ENCODE results near the gene ZMYND12. TPM values are rescaled to one million over a fixed set of nuclear protein-coding genes. Genes with fewer than 3 reads are reported as not detected.

The ZMYND12 gene
- total and polyA plus RNA-seq, 2 of the 4 experiments (the other 2 are of a cell fraction) = under 0.01 to 0.03 TPM

GRCh38 chr1:42461196-42461595 is 5.4 kb upstream of the ZMYND12 start:
- no peak overlapping the region for H3K4me3 ChIP-seq (ENCODE audit: insufficient read depth, low read depth, low read length)
- H2BK20ac ChIP-seq (ENCODE audit: low read depth, low read length) = no peak overlapping the region
- peaks cover 2% of the 10 kb centered on the region for H3K4me1 ChIP-seq (ENCODE audit: control insufficient read depth, insufficient read depth, low read length)
- H2AK5ac ChIP-seq (ENCODE audit: low read depth, low read length) = no peak overlapping the region
- H3K36me3 ChIP-seq (ENCODE audit: control insufficient read depth, insufficient read depth, low read length) = no peaks in the 10 kb centered on the region
- POLR2A ChIA-PET (ENCODE audit: unreplicated experiment) = no interaction called here
- H3K27me3 ChIP-seq (ENCODE audit: control insufficient read depth, insufficient read depth, low read length) = no peaks in the 10 kb centered on the region; the same call in 1 of the 2 replicates
- H2AFZ ChIP-seq (replicated peaks; ENCODE audit: low read length, poor library complexity) = no peak overlapping the region
- H2BK5ac ChIP-seq (ENCODE audit: low read depth, low read length, poor library complexity, severe bottlenecking) = no peak overlapping the region
- no peak overlapping the region for H3K56ac ChIP-seq (ENCODE audit: extremely low read depth, insufficient read depth, low read length)
- no peak overlapping the region for H3K4me2 ChIP-seq (ENCODE audit: low read depth, low read length)
- no peak overlapping the region for H3K14ac ChIP-seq (replicated peaks; ENCODE audit: low read depth, low read length)
- H3K9me3 ChIP-seq (ENCODE audit: control insufficient read depth, insufficient read depth, low read length) = no peaks in the 10 kb centered on the region
- H4K20me1 ChIP-seq (ENCODE audit: insufficient read depth, low read length) = no peaks in the 10 kb centered on the region
- no peak overlapping the region for H4K8ac ChIP-seq (ENCODE audit: low read depth in 2 of 2, low read length in 2 of 2)
- H2AK9ac ChIP-seq (replicated peaks; ENCODE audit: low read depth, low read length, poor library complexity) = no peak overlapping the region
- ATAC-seq (ENCODE audit: low read depth) (no peak), DNase-seq (no peak)
- no peak overlapping the region for H3K4ac ChIP-seq (ENCODE audit: low read depth, low read length)
- no peak overlapping the region for H3K9ac ChIP-seq (ENCODE audit: low read depth, low read length)
- no peak overlapping the region for H3K27ac ChIP-seq (ENCODE audit: insufficient read depth, low read length)
- no peak overlapping the region for H4K91ac ChIP-seq (ENCODE audit: insufficient read depth, low read depth, low read length)
- CTCF ChIA-PET = interaction anchor here (0.6 kb wide), 1 partner anchor 353 kb away, joined by 4 read pairs; no protein-coding TSS in a partner anchor
- TF ChIP-seq FOS (IDR thresholded peaks at IDR 0.05; ENCODE audit: low read depth, low read length) = no peak
- no peak for TF ChIP-seq NFE2L2 (IDR thresholded peaks at IDR 0.05; ENCODE audit: low read depth, low read length)
- TF ChIP-seq CEBPB (IDR thresholded peaks at IDR 0.05; ENCODE audit: low read depth, low read length) = no peak
- TF ChIP-seq, protein P1, sequence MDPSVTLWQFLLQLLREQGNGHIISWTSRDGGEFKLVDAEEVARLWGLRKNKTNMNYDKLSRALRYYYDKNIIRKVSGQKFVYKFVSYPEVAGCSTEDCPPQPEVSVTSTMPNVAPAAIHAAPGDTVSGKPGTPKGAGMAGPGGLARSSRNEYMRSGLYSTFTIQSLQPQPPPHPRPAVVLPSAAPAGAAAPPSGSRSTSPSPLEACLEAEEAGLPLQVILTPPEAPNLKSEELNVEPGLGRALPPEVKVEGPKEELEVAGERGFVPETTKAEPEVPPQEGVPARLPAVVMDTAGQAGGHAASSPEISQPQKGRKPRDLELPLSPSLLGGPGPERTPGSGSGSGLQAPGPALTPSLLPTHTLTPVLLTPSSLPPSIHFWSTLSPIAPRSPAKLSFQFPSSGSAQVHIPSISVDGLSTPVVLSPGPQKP (IDR thresholded peaks at IDR 0.05; ENCODE audit: borderline replicate concordance, low read depth, low read length) = no peak
- no peak for TF ChIP-seq CTCF (conservative IDR thresholded peaks at IDR 0.05; ENCODE audit: low read depth, low read length)
- TF ChIP-seq MAZ (IDR thresholded peaks at IDR 0.05; ENCODE audit: borderline replicate concordance, low read depth, low read length) = no peak
- TF ChIP-seq BHLHE40 (IDR thresholded peaks at IDR 0.05; ENCODE audit: low read depth, low read length) = no peak
- no peak for TF ChIP-seq USF2 (IDR thresholded peaks at IDR 0.05; ENCODE audit: low read depth, low read length)
- no peak for TF ChIP-seq SMC3 (IDR thresholded peaks at IDR 0.05; ENCODE audit: low read depth, low read length)
- no peak for TF ChIP-seq RAD21 (IDR thresholded peaks at IDR 0.05; ENCODE audit: low read length)
- no peak for TF ChIP-seq POLR2A (IDR thresholded peaks at IDR 0.05; ENCODE audit: low read depth, low read length)
- TF ChIP-seq CHD1 (IDR thresholded peaks at IDR 0.05; ENCODE audit: low read depth, low read length) = no peak
- TF ChIP-seq MAFK (IDR thresholded peaks at IDR 0.05; ENCODE audit: low read depth, low read length) = no peak
- TF ChIP-seq MXI1 (IDR thresholded peaks at IDR 0.05; ENCODE audit: borderline replicate concordance, low read depth, low read length) = no peak
- no peak for TF ChIP-seq RCOR1 (IDR thresholded peaks at IDR 0.05; ENCODE audit: insufficient replicate concordance, low read length)
- no peak for TF ChIP-seq RFX5 (IDR thresholded peaks at IDR 0.05; ENCODE audit: low read depth, low read length)
- no peak overlapping the region for H3K23ac ChIP-seq (ENCODE audit: low read depth, low read length)
- no CpG with 5 or more reads among the region's 2 CpGs for WGBS, 2 experiments (ENCODE audit: extremely low coverage in 2 of 2, insufficient read length in 1 of 2)
- intact Hi-C loops (cut with micrococcal nuclease) (loop anchor here (5.0 kb wide), 1 partner anchor 196 kb away; the partner anchor contains the start of gene PPIH), in situ Hi-C loops (cut with MboI; ENCODE audit: low sequenced_read_pairs) (no loop called here), dilution Hi-C loops (cut with HindIII; ENCODE audit: low sequenced_read_pairs, unreplicated experiment) (no loop called here)
- H3K9me1 ChIP-seq (ENCODE audit: insufficient read depth, low read length) = 0 out of 2 replicates have a peak, but pooled peaks cover 3% of the 10 kb centered on the region
- peaks cover 7 to 9% of the 10 kb centered on the region in 2 experiments for H3K79me1 ChIP-seq (ENCODE audit: low read depth in 1 of 2, low read length in 2 of 2)
- H3K18ac ChIP-seq (ENCODE audit: low read depth, low read length) = no peak overlapping the region
- no peak overlapping the region for H2BK15ac ChIP-seq (ENCODE audit: low read depth, low read length)
- BruUV-seq (replicated peaks) = no TSS peak
- H2BK120ac ChIP-seq (ENCODE audit: low read depth, low read length) = no peak overlapping the region
- no peak overlapping the region for H4K5ac ChIP-seq (ENCODE audit: low read depth, low read length)

Data from IMR-90 (cell line).